HG02642 (cell line): Measurements from ENCODE around the gene FOXP4.

Experiments
- ATAC-seq: cut with Tn5 transposase; IDR thresholded peaks from one replicate; pipeline ENCODE4 v1.9.1; 2021; ENCODE audit warnings: mild to moderate bottlenecking; ENCODE audit not compliant: unreplicated experiment, poor library complexity

FOXP4 gene

DNA sequence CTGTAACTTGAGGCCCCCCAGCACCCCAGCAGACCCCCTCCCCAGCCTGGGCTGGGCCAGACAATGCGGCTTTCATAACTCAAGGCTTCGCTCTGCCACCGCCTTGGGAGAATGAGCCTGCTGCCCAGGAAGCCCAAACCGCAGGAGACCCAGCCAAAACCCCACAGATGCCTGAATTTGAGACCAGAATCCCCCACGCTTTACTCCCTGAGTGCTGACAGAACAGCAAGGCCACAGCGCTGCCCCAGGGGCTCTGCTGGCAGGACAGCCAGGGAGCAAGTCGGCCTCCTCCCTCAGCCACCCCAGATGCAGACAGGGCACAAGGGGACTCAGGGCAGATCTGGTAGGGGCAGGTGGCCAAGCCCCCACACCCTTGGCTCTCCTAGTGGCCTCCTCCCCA is 94.2 kb downstream of the FOXP4 start:
- ATAC-seq = no peak

DNA sequence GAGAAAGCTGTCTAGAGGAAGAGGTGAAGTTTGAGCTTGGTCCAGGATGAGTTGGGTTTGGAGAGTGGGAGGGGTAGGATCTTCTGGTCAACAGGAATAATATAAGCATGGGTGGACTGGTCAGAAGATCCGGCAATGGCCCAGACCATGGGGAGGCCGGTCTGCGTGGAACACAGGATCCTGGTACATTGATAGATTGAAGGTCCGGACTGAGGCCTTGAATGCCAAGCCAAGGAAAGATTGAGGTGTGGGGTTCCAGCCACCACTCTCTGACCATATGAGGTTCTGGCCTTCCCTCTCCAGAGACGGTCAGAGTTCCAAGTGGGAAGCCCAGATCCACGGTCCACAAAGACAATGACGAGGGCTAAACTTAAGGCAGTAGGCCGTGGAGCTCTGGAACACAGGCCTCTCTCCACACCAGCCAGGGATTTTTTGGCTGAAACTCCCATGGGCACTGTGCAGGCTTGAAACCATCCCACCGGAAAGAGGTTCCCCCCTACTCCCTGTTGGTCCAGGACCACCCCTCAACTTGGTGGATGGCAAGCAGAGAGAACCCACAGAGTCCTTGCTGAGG is 95.3 kb downstream of the FOXP4 start:
- ATAC-seq = no peak

DNA sequence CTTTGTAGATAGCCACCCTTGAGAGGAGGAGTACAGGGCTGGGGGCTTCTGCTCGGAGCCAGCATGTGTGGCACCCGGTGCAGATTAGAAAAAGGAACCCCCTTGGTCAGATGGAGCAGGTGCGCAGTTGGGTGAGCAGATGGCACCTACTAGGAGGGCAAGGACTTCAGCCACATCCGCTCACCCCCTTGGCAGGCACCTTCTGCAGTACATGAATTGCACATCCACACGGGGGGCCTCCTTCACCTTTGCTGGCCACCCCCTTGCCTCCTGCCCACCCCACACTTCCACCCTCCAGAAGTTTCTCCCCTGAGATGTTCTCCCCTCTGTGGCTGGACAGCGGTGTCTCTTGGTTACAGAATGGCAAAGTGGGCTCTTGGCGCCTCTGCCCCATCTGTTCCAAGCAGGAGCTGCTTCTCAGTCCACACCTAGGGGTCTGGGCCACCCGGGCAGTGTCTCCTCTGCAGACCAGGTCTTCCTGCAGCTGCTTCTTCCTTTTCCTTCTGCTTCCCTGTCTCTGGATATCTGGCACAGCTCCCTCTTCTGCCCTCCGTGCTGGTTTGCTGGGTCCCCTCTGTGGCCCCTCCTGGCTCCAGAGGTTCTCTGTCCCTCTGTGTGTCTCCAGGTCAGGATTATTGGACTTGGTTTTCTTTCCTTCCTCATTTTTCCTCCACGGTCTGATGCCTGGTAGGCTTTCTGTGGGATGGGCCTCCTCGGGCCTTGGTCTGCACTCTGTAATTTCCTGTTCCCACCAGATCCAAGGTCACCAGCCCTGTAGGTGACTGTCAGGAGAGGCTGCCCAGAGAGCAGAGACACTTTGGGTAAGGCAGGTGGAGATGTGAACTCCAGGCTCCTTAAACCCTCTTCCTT is 96.1 kb downstream of the FOXP4 start:
- no peak for ATAC-seq

DNA sequence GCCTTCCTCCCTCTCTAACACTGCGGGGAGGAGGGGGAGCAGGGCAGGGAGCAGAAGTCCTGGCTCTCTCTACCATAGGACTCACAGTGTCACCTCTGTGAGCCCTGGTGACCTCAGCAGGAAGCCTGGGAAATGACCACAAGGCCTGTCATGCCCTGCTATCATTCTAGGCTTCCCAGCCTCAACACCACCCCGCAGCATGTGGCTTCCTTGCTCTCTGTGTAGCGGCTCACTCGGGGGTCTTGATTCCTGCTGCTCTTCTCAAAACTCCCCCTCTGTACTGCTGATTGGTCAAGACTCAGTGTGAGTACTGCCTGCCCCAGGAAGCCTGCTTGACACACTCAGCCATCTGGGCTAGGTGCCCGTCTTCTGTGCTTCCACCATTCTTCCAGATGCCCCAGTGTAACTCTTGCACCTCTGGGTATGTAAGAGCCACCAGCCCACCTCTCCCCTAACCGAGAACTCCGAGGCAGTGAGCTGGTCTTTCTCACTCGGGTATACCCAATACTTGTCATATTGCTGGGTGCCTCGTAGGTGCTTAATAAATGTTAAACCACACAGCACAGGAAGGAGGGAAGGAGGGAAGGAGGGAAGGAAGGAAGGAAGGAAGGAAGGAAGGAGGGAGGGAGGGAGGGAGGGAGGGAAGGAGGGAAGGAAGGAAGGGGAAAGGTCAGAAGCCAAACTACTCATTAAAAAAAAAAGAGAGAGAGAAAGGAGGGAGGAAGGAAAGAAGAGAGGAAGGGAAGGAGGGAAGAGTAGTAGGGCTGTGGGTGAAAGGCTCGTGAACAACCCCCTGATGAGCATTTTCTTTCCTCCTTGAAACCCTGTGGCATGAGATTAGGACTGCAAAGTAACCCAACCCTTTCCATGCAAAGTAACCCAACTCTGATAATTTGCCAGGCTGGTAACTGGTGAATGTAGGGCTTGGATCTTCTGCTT is 97.0 kb downstream of the FOXP4 start:
- ATAC-seq = no peak

DNA sequence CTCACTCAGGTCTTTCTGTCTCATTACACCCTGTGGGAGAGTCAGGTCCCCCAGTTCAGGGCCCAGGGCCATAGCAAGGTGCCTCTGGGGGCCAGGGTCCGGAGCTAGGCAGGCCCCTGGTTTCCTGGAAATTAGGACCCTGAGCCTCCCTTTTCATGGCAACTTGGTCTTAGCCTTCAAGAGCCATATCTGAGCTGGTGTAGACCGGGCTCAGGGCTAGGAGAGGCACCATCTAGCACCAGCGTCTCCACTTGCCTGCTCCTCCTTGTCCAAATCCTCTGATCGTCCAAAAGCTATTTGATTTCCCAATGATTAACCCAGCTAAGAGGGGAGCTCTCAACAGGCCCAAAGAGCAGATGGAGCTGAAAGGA is 97.7 kb downstream of the FOXP4 start:
- ATAC-seq = no peak

DNA sequence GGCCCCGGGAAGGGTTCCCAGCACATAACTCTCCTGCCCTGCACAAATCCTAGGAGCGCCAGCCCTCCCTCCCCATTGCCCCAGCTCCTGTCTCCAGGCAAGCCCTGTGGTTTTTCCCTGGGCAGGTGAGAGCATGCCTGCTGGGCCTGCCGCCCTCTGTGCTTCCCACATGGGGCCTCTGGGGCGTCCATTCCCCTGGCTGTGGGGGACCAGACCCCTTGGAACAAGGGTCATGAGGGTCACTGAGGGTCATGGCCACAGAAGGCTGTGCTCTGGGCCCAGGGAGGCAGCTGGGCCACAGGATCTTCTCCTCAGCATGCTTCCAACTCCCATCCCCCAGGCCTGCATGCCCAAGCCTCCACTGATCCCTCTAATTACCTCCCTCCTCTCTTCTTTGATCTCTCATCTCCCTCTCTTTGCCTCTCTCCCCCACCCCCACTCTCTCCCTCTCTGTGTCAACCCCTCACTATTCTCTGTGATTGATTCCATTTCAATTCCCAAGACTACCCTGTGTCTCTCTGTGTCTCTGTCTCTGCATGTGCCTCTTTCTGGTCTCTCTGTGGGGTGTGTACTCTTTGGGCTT is 98.2 kb downstream of the FOXP4 start:
- no peak for ATAC-seq

DNA sequence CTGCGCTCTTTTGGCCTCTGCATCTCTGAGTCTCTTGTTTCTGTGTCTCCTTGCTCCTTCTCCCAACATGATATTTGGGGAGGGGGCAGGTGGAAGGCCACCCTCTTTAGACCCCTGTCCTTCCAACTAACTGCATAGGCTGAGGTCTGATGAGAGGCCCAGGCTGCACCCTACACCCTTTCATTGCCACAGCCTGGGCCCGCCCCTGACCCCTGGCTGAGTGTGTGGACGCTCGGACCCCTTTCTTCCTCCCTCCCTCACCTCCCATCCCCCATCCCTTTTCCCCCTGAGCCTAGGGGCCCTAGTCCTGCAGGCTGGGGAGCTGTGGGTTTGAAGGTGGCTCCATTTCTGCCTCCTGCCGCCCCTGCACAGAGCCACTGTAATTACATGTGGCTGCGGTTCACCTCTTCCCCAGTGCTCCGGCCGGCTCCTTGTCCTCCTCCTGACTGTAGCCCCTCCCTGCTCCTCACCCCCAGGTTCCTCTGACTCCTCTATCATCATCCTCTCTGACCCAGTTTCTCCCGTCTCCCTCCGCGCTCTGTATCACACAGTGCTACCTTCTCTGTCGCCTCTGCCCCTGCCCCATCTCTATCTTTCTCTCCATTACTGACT is 98.9 kb downstream of the FOXP4 start:
- ATAC-seq = no peak

DNA sequence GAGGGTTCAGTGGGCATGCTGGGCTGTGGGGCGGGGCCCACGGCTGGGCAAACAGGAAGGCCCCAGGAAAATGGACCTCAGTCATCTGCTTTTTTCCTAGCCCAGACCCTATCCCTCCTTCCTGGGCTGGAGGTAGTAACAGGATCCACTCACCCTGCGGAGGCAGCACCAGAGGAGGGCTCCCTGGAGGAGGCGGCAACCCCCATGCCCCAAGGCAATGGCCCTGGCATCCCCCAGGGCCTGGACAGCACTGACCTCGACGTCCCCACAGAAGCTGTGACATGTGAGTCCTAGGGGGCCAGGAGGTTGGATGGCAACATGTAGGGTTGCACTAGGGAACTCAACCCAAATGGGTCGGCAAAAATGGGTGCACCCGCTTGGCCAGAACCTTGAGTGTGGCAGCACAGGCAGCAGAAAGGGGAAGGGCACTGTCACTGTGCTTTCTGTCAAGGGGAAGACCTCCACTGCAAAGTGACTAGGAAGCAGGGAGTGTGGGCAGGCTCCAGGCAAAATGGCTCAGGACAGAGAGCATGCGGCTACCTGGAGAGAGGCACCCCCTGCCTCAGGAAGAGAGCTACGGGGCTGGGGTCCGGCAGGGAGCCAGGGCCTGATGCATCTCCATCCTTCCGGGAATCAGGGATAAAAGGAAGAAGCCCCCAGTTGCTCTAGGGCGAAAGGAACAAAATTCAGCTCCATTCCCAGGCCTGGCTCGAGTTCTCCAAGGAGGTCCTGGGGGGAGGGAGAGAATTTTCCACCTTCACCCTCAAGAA is 100.0 kb downstream of the FOXP4 start:
- ATAC-seq = no peak

DNA sequence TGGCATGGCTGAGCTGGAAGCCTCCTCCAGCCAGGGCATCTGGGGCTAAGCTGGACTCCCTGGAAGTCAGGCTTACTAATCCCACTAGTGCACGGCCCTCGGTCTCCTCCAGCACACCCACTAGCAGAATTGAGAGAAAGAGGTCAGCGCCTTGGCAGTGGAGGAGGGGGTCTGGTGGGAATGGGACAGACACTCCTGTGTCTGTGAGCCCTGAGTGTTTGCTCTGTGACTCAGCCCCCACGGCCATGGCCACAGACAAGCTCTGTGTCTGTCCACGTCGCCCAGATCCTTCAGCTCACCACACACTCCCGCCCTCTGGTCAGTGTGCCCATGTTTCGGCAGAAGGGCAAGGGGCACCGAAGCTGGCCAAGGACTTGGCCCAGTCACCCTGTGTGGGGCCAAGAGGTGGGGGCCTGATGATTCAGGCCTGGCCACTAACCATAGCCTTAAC is 100.9 kb downstream of the FOXP4 start:
- no peak for ATAC-seq

DNA sequence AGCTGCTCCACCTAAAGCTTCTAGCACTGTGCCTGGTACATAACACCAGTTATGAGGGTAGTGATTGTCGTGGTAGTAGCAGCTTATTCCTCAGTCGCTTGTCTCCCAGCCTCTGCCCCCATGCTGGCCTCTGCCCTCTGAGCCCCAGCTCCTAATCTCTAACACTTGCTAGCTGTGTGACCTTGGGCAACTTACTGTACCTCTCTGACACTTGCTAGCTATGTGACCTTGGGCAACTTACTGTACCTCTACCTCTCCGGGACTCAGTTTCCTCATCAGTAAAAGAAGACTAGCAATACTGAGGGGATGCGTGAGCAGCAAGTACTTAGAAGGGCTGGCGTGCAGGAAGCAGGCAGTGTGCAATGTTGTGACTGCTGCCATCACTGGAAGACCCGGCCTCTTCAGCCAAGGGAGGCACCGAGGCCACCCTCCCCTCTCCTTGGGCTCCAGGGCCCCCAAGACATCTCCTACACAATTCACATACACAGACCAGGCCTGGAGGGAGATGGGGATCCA is 101.9 kb downstream of the FOXP4 start:
- ATAC-seq = no peak

DNA sequence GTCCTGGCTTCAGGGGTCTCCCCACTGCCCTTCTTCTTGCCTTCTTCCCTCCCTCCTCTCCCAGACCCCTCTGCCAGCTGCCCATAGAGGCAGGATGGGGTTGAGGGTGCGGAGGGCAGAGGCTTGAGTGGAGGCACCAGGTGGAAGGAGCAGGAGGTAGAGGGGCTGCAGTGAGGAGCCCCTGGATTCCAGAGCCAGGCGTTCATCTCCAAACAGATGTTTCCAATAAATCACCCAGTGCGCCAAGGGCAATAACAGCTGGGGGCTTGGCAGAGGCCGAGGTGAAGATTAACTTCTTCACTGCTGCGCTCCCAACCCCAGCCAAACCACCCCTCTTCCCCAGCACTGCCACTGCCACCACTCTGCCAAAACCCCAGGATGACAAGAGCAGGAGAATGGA is 102.7 kb downstream of the FOXP4 start:
- ATAC-seq = no peak

DNA sequence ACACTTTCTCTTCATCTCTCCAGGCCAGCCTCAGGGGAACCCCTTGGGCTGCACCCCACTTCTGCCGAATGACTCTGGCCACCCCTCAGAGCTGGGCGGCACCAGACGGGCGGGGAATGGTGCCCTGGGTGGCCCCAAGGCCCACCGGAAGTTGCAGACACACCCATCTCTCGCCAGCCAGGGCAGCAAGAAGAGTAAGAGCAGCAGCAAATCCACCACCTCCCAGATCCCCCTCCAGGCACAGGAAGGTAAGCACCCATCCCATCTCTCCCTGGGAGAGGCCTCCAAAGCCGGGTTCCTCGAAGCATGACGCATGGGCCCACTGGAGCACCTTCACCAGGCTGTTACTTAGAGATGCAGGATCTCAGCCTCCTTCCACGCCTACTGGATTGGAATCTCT is 103.4 kb downstream of the FOXP4 start:
- ATAC-seq = no peak

DNA sequence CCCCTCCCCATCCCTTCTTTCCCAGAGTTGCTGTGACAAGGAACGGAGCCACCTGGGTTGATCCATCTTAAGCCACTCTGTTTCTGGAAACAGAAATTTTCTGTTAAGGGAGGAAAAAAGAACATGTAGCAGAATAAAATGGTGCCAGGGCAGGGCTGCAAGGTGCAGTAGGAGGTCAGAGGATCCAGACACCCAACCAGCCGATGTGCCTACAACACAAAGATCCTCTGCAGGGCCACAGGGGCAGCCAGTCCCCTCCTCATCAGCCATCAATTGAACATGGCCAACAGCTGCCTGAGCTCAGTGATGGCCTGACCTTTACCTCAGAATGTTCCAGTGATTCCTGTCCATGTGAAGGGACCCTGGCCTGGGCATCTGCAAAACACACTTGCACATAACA is 103.9 kb downstream of the FOXP4 start:
- ATAC-seq = no peak

DNA sequence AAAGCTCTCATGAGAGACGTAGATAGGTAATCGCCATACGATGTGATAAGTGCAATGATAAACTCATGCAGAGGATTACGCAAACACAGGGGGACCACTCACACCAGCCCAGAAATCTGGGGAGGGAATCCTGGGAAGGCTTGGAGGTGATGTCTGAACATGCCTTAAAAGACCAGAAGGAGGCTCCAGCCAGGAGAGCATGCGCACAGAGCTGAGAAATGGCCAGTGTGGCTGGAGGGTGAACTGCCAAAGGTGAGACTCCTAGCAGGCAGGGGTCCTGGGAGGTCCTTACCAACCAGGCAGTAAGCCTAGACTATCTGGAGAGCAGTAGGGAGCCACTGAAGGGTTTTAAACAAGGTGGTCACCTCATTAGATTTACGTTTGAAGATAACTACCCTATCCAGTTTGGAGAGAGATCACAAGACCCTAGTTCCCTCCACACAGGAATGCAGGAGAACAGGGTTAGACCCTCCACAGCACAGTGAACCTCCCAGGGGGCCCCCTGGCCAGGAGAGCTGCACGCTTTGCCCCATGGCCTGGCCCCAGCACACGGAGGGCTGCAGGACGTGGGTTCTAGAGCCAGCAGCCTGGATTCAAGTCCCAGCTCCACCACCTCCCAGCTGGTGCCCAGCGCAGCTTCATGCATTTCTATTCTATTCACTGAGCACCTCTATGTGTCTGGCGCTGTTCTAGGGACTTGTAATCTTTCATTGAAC is 105.2 kb downstream of the FOXP4 start:
- no peak for ATAC-seq
